ENCODE results near the gene KRT80.

KRT80 gene

GRCh38 chr12:52199294-52199919, 7.6 kb upstream of the KRT80 start:
- H3K27me3 ChIP-seq (ENCODE audit: control insufficient read depth, insufficient read depth, low read length) = no peaks in the 10 kb centered on the region
- no peak overlapping the region for H3K27ac ChIP-seq
- H3K4me3 ChIP-seq (ENCODE audit: low read depth, low read length) = no peak overlapping the region
- no peaks in the 10 kb centered on the region for H3K9me3 ChIP-seq (ENCODE audit: control insufficient read depth, low read length)
- H2AFZ ChIP-seq = no peak overlapping the region
- H3K36me3 ChIP-seq (ENCODE audit: control insufficient read depth, insufficient read depth, low read length) = no peaks in the 10 kb centered on the region
- peaks cover 8% of the 10 kb centered on the region for H3K4me1 ChIP-seq
- no peak overlapping the region for H3K4me2 ChIP-seq (ENCODE audit: low read length)
- TF ChIP-seq CTCF (IDR thresholded peaks at IDR 0.05) = no peak
- H3K79me2 ChIP-seq = no peaks in the 10 kb centered on the region
- no peak overlapping the region for H3K9ac ChIP-seq

GRCh38 chr12:52198454-52199215, 6.8 kb upstream of the KRT80 start:
- Histone ChIP-seq H3K9ac (no peak overlapping the region), H3K27ac (no peak overlapping the region), H3K4me3 (ENCODE audit: low read depth, low read length) (no peak overlapping the region), H3K9me3 (ENCODE audit: control insufficient read depth, low read length) (no peaks in the 10 kb centered on the region), H2AFZ (no peak overlapping the region), H3K36me3 (ENCODE audit: control insufficient read depth, insufficient read depth, low read length) (no peaks in the 10 kb centered on the region), H3K4me1 (peaks cover 12% of the 10 kb centered on the region), H3K79me2 (no peaks in the 10 kb centered on the region), H3K4me2 (ENCODE audit: low read length) (no peak overlapping the region), H3K27me3 (ENCODE audit: control insufficient read depth, insufficient read depth, low read length) (no peaks in the 10 kb centered on the region)
- TF ChIP-seq CTCF (IDR thresholded peaks at IDR 0.05) = no peak

DNA sequence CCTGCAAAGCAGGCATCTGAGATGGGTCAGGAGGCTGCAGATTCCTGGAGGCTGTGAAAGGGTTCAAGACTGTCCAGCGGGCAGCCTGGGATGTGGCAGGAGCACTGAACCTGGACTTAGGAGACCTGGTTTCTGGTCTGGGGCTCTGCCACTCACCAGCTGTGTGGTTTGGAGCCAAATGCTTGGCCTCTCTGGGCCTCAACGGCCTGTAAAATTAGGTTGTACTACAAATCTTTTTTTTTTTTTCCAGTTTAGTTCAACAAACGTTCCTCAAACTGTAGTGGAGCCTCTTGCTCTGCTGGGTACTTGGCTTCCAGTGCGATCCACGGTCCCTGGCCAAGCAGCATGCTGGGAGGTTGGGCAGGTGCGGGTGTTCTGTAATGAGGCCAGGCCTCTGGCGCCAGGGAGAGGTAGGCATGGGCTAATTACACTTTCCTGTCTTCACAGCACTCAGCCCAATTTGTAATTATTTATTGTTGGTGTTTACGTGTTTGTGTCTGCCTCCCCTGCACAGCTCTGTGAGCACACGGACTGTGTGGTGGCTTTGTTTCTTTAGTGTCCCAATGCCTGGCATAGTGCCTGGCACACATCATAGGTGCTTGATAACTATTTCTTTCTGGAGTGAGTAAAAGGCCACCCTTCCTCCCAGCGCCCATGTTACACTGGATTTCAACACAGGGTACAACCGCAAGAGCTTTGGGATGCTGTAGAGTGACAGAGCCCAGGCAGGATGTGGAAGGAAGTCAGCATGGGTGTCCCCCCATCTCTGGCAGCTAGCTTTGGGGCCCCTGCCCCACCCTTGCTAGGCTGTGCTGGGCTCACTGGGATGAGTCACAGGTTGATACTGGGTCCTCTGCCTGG, 5.8 kb upstream of the KRT80 start:
- Histone ChIP-seq H3K4me1 (peaks cover 16% of the 10 kb centered on the region), H3K27me3 (ENCODE audit: control insufficient read depth, insufficient read depth, low read length) (no peaks in the 10 kb centered on the region), H3K9me3 (ENCODE audit: control insufficient read depth, low read length) (no peaks in the 10 kb centered on the region), H3K79me2 (no peaks in the 10 kb centered on the region), H3K4me2 (ENCODE audit: low read length) (no peak overlapping the region), H2AFZ (no peak overlapping the region), H3K9ac (no peak overlapping the region), H3K36me3 (ENCODE audit: control insufficient read depth, insufficient read depth, low read length) (no peaks in the 10 kb centered on the region), H3K27ac (no peak overlapping the region), H3K4me3 (ENCODE audit: low read depth, low read length) (no peak overlapping the region)
- TF ChIP-seq CTCF (IDR thresholded peaks at IDR 0.05) = no peak

- no peaks in the 10 kb centered on the region for H3K79me2 ChIP-seq
- no peak overlapping the region for H3K9ac ChIP-seq
- no peaks in the 10 kb centered on the region for H3K27me3 ChIP-seq (ENCODE audit: control insufficient read depth, insufficient read depth, low read length)
- TF ChIP-seq CTCF (IDR thresholded peaks at IDR 0.05) = no peak
- peaks cover 21% of the 10 kb centered on the region for H3K4me1 ChIP-seq
- no peak overlapping the region for H3K27ac ChIP-seq
- no peaks in the 10 kb centered on the region for H3K9me3 ChIP-seq (ENCODE audit: control insufficient read depth, low read length)
- H3K4me3 ChIP-seq (ENCODE audit: low read depth, low read length) = no peak overlapping the region
- H2AFZ ChIP-seq = no peak overlapping the region
- no peak overlapping the region for H3K4me2 ChIP-seq (ENCODE audit: low read length)
- H3K36me3 ChIP-seq (ENCODE audit: control insufficient read depth, insufficient read depth, low read length) = no peaks in the 10 kb centered on the region
These were observed 3.4 kb upstream of the KRT80 start for GRCh38 chr12:52195065-52195730.

Measured in parathyroid adenoma (tissue), 2 donors.